H1 (cell line): ENCODE results near the gene SEMA5B. TPM values are rescaled to one million over a fixed set of nuclear protein-coding genes. Genes with fewer than 3 reads are reported as not detected.

Experiments used
- NANOG ChIP-seq: IDR thresholded peaks from 2 replicates; pipeline ENCODE4 v1.6.1; 2011; ENCODE audit warnings: low read length, low read depth, mild to moderate bottlenecking, inconsistent platforms; ENCODE audit not compliant: insufficient read depth, poor library complexity, severe bottlenecking
- SAP30 ChIP-seq: fragments of 300-600 bp; sonication (generic); IDR thresholded peaks from 2 replicates; pipeline ENCODE4 v1.7.1; 2012; ENCODE audit warnings: low read length, moderate library complexity, mild to moderate bottlenecking, inconsistent platforms; ENCODE audit not compliant: insufficient read depth, insufficient replicate concordance
- polyA plus RNA-seq, 7 experiments: library from polyadenylated mRNA; depleted of rRNA in 3 of 7; stranded (reverse) in 5 of 7; unstranded in 2 of 7; fragments of >200 nt in 5 of 7; fragments of 200-250 nt in 2 of 7; gene quantifications; 1 replicate in 5 of 7; 2 replicates in 1 of 7; 4 replicates in 1 of 7; pipeline versions ENCODE4 v1.2.1 to v1.2.3, GENCODE V29; 2011 to 2013; ENCODE audit warnings: missing spikeins in 2 of 7, mixed read lengths in 2 of 7
- total RNA-seq: library from RNA; stranded (reverse); fragmentation: NEBNext Ultra II Directional; extraction: Animal tissue kit (Norgen Biotek cat#: 25700); gene quantifications from 2 replicates; pipeline ENCODE4 v1.2.1, GENCODE V29; 2021

SEMA5B gene
- total and polyA plus RNA-seq, 2 of the 8 experiments (the other 6 are each of a cell fraction or from before 2014, with no cell fraction given) = 13.1 to 22.4 TPM

GRCh38 chr3:122944671-122945161 lies 82.8 kb downstream of the SEMA5B start (continued):
- no peak for TF ChIP-seq NANOG
- no peak for TF ChIP-seq SAP30
